ENCODE measurements around the gene CTNNA2.
"Not testable (repeated sequence)": the region's sequence is repeated elsewhere in the genome, so short reads cannot be mapped to it uniquely, and the experiment has no call there.

Gene CTNNA2

DNA sequence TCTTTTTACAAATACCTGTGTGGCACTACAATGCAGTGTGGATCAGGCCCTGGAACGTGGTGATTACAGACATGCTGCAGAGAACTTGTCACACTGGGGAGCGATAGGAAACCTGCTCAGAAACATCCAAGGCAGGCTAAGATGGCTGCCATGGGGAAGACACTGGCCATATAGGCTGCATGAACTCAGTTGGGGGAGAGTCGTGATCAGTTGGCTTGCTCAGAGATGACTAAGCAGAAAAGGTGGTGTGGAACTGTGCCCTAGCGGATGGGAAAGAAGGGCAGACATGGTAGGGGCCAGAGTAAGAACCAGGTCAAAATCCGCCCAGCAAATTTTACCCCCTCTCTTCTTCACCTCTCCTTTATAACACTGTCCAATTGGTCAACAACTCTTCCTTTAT, 483.9 kb downstream of the CTNNA2 start:
- no peak for DNase-seq

DNA sequence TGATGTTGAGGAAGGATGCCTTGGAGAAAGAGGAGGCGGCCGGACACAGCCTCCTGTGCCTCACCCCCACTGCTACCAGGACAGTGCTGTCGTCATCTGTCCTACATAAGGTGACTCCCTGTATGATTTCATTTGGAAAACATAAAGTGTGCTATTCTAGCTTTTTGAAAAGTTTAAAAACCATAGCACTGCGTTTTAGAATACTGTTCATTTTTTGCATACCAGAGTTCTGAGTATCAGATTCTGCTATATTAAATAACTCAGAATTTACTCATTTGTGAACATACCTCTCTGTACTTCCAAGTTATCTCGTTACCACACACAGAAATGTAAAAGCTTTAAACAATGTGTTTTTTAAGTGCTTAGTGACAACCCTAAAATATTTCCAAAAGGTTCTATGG, 488.9 kb downstream of the CTNNA2 start:
- no peak for DNase-seq

DNA sequence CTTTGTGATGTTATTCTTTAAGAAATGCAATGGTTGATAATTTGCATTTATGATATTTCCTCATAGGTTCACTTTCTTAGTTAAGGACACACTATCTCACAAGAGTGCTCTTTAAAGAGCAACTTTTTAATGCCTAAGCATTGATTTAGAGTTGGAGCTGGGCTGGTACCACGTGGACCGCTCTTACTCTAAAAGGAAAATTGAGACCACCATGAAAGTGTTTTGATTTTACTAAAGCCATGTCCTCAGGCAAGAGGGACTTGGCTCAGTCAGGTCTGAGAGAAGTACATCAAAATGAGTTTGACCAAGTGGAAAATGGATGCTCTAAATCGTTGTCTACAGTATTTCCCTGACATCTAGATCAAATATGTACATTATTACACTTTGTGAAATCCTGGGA, 489.3 kb downstream of the CTNNA2 start:
- DNase-seq = no peak

DNA sequence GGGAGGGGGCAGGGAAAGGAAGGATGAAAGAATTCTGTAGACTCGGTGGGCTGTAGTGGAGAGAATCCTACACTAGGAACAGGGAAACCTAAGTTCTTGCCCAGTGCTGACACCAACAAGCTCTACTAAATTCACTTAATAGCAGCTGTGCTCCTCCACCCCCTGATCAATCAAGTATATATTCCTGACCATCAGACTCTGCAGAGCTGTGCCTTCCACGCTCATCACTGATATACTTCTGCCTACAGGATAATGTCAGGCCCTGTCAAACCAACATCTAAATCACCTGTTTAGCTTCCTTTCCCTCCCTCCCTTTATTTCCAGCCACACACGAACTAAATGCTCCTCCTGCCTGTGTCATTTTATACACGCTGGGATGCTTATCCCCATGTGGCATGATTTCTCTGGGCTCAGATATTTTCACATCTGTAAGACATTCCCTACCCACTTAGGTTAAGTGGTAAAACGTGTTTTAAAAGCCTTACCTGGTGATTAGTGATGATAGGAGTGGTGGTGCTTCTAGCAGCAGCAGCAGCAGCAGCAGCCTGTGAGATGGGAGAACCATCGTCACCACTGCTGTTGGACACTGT, 489.8 kb downstream of the CTNNA2 start:
- DNase-seq = no peak

DNA sequence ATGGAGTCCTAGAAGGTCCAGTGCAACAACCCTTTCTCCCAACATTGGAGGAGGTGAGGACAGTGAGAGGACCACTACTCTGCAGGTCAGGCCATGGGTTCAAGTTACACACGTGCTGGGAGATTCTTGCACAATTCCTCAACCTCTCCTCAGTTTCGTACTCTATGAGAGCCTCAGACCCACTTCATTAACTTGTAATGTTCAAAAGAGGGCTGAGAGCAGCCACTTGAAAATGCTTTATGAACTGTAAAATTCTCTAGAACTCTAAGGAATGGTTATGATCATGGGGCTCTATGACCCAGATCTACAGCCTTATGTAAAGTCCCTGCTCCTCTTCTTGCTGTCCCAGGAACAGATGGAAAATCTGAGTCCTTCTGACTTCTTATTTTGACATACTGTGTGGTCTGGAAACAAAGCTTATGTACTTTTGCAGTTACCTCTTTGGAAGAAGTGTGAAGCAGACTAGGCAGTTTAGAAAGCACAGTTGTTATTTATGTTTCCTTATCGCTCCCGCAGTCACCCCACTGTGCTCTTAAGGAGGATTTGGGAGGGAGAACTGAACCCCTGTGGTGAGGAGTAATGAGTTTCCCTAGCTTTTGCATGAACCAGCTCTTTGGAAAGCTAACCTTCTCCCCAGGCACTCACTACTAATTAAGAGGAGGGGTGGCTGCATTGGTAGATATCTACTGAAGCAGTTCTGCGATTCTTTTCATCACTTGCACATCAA, 495.1 kb downstream of the CTNNA2 start:
- DNase-seq = no peak

DNA sequence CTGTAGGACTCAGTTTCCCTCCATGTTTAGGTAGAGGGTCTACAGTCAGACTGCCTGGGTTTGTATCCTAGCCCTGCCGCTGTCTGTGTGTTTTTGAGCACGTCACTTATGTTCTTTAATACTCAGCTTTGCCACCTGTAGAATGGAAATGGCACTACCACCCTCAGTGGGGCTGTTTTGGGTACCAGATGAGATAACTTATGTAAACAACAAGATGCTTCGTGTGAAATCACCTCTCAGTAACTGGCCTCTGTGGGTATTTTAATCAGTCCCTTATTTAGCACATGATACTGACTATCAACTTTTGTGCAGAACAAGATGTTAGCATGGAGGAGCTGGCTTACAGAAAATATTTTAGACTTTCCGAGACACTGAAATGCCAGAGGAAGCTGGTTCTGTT, 495.7 kb downstream of the CTNNA2 start:
- no peak for DNase-seq

DNA sequence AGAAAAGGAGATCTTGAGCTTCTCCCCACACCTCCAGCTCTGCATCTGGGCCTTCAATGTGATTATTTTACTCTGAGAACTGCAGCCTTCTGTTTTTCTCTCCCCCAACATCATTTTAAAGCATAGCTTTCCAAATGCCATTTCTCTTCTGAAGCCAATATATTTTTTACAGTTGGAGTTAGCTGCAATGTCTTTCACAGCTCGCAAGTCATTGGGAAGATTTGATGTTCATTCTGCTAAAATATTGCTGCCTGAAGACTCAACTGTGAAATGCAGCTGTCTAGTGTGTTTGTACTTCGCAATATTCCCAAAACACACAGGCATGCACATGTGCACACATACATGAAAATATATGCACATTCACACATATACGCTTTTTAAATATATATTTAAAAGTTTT, 496.4 kb downstream of the CTNNA2 start:
- DNase-seq = no peak

DNA sequence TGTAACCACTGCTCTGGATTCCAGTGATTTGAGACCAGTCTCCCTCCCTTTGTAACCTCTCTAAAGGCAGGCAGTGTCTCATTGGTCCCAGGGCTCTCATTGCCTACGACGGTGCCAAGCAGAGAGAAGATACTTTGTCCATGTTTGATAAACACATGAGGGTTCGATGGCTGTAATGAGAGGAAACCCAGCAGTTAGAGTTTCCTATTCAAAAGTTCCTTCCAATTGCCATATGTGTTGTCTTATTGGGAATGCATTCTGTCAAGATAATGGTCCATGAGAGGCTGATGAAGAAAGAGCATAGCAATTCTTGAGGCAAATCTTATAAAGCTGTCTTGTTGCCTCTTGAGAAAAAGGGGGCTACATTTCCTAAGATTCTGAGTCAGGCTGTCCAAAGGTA, 499.2 kb downstream of the CTNNA2 start:
- DNase-seq = no peak

DNA sequence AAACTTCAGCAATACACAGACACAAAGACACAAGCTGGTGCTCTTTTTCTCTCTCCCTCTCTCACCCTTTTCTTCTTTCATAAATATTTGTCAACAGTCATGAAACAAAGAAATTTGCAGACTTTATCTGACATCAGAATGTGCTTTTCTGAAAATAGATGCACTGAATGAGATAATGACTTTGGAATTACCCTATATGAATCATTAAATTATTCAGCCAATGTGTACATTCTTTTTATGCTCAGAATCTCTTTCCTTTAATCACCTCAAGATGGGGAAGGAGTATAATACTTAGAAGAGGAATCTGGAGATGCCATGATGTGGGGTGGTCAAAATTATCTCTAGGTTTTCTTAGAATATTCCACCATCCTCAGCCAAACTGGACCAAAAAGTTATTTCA, 501.8 kb downstream of the CTNNA2 start:
- DNase-seq = no peak

DNA sequence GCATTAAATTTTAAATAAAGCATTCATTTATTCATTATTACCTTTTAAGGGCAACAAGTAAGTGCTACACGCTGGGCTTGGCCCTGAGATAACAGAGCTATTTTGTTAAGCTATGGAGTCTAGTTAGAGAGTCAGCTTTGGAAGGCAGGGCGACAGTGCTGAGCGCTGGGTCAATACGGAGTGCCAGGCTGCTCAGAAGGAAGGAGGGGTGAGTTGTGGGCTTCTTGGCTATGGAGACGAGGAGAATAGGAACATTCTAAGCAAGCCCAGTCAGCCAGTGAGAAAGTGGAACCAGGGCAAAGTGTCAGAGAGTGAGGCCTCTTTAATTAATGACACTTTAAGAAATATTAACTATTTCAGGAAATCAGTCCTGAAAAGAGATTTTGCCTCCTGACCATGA, 503.3 kb downstream of the CTNNA2 start:
- DNase-seq = no peak

DNA sequence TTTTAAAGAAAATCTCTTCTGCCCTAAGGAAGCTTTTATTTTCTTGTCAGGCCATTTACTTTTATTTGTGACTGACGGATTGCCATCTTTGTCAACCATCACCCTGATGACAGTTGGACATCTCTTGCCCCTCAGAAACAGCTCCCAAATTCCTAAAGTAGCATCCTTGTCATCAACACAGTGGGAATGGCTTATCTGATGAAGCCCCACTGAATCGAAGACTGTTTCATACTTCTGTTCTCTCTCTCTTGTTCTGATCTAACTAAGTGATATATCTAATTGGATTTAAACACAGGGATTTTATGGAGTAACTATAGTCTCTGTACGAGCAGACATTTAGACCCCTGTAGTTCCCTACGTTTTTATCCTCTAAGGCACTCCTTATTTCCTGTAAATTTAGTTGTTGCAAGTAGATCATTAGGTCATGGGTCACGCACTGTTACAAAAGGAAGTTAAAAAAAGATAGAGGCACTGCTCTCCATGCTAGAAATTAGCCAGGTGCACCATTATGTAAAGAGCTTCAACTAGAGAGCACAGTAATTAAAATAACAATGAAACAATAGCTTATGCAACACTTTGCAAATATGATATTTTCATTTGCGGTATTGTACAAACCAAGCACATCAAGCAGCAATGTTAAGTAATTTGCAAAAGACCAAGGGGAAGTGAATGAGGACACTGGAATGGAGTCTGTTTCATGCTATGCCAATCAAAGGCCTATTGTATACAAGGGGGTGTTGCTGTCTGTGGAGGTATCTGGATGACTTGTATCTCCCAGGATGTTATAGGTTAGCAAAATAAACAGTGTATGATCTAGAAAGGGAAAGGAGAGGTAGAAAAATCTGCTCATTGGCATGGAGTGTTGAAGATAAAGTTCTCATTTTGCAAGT, 507.0 kb downstream of the CTNNA2 start:
- DNase-seq = no peak

DNA sequence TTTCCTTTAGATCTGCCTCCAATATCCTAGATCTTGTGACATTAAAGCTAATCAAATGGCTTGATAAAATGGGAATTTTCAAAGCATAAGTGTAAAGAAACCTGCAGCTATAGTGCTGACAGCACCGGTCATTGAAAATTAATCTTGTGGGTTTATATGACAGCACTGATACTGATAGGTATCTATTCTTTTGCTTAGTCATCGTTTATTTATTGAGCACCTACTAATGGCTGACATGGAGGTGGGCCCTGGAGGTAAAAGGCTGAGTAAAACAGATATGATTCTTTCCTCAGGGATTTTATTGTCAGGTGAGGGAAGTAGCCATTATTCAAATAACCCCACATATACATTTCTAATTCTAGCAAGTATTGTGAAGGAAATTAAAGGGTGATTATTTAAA, 509.2 kb downstream of the CTNNA2 start:
- no peak for DNase-seq

DNA sequence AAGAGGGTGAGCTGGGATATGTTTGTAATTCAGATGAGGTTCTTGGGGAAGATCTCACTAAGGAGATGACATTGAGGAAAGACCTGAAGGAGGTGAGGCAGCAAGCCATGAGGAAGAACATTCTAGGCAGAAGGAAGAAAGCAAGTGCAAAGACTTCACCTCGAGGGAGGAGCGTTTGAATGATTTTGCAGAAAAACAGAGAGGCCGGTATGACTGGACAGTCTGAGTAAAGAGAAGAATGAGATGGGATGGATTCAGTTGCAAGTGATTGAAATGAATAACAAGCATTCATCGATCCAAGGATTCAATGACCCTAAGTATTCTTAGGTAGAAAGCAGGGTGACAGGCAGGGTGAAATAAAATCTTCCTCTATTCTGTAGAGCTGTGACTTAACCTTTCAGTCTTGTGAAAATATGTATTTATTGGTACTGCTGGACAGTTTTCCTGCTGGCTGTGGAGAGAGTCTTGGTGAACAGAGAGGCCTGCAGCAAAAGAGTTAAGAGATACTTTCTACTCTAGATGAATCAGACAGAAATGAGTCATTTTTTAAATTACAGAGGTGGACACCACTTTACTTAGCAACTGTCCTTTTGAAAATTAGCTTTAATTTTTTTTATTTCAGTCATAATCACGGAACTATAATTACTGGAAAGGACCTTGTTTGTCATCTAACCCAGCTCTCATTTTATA, 513.3 kb downstream of the CTNNA2 start:
- DNase-seq = no peak

DNA sequence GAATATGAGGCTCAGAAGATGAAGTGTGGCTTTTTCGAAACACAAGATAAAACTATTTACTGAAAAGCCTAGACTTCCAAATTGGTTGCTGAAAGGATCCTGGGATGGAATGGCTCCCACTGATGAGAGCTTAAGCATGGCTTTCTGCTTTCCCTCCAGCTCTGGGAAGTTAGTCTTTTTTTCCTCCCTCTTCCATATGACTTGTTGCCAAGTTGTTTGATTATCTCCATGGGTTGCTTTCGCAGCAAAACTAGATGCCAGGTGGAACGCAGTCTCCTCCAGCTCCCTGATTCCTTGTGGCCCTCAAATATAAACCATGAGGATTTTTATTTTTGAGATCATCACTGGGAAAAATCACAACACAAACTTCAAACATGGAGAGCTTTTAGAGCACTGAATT, 515.2 kb downstream of the CTNNA2 start:
- no peak for DNase-seq

DNA sequence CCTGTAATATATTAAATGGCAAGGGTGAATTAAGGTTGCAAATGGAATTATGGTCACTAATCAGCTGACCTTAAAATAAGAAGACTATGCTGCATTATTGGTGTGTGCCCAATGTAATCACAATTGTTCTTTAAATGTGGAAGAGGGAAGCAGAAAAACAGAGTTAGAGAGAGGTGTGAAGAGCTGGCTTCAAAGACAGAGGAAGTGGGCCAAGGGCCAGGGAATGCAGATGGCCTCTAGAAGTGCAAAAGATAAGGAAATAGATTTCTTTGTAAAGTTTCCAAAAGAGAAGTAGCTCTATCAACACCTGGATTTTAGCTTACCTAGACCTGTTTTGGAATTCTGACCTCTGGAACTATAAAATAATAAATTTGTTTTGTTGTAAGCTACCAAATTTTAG, 515.7 kb downstream of the CTNNA2 start:
- peak; percentile 7 for DNase-seq

DNA sequence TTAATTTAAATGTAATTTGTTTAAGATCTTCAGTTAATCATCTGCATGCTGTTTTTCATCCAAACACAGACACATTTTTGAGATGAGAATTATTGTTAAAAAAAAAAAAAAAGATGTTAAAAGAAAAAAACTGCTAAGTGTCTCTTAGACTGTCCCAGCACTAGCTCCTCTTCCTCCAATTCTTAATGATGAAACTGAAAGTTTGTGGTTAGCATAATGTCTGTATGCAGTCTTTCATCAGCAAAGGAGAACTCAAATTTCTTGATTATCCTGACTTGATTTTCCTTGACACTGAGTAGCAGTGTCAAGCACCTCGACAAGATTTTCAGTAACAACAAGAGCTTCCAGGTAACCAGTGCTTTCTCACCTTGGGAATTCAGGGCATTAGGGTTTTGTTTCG, 517.3 kb downstream of the CTNNA2 start:
- DNase-seq = no peak

DNA sequence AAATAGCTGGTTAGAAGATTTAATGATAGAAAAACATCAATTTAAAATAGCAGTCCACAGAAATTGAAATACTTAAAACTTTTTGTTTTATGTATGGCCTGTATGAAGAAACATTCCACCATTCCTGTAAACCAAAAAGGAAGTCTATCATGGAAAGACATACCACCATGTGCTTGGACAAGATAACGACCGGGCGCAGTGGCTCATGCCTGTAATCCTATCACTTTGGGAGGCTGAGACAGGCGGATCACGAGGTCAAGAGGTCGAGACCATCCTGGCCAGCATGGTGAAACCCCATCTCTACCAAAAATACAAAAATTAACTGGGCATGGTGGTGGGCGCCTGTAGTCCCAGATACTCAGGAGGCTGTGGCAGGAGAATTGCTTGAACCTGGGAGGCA, 519.8 kb downstream of the CTNNA2 start:
- not testable (repeated sequence) for DNase-seq

DNA sequence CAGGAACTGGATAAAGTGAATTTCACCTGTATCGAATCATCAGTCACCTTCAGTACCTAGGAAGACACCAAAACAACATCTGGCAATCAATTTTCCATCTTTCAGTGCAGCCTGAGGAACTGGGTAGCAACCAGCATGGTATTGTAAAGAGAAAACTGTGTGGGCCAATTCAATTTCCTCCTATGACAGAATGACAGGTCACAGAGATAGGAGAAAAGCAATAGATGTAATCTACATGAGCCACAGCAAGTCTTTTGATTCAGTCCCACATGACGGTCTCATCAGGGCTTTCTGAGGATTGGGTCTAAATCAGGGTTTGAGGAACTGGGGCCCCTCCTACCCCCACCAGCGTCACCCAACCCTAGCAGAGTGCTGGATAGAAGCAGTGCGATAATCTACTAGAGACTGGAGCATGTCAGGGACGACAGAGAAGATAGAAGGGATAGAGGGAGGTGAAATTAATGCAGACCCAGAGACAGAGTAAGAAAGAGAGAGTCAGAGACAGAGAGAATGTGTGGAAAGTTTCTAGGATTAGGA, 523.0 kb downstream of the CTNNA2 start:
- no peak for DNase-seq

DNA sequence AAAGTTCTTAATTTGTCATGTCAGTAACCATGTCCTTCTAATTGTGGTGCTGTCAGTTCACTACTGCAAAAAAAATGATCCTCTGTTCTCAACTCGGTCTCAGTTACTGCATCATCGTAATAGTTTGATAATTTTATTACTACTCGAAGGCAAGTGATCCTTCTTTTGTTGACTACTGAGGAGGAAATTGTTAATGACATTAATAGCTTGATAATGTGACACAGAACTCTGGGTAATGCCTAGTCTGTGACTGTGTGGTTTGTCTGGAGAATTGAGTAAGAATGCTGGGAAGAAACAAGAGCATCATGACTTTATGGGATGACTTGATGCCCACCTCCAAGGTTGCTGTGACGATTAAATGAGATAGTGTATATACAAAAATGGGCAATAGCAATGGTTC, 524.5 kb downstream of the CTNNA2 start:
- no peak for DNase-seq

DNA sequence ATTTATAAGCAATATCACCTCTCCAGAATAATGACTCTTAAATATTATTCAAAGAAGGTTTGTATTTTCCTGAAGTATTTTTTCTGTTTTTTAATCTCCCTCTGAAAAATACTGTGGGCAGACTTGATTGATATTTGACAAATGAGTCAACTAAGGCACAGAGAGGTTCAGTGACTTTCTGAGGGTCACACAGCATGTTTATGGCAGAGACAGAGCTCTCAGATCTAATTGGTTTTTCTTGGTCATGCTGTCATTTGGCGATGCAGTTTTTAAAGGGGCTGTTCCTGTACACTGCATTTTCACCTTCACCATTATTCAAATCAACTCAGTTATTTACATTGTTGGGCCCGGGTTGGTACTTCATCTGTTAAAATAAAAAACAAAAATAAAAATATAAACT, 527.4 kb downstream of the CTNNA2 start:
- no peak for DNase-seq

DNA sequence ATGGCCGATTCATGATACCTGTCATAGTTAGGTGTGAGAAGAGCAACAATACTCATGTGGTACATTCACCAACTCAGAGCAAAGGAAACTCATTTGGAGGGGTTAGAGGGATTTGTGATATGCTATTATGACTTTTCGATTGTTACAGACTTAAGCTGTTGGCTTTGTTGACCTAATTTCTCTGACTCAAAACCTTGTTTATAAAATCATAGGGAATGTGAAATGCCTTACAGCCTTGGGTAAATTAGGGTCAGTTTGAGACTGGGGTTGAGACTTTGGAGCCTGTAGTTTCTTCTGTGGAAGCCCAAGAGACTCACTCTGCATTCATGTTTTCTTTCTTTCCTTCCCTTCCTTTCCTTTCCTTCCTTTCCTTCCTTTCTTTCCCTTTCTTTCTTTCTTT, 529.8 kb downstream of the CTNNA2 start:
- DNase-seq = no peak

DNA sequence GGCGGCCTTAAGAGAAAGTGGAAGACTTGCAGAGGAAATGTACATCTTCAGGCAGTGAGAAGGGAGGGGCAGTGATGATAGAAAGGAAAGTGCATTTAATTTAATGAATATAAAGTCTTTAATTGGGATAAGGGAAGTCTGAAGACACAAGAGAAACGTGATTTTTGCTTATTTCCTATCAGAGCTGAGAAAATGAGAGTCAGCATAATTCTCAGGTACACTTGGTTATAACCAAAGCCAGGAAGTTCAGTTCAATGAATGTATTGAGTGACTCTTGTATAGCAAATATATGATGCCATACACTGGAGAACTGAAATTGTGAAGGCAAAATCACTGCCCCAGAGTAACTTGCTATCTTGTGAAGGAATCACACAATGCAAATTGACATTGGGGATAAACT, 535.4 kb downstream of the CTNNA2 start:
- DNase-seq = no peak

DNA sequence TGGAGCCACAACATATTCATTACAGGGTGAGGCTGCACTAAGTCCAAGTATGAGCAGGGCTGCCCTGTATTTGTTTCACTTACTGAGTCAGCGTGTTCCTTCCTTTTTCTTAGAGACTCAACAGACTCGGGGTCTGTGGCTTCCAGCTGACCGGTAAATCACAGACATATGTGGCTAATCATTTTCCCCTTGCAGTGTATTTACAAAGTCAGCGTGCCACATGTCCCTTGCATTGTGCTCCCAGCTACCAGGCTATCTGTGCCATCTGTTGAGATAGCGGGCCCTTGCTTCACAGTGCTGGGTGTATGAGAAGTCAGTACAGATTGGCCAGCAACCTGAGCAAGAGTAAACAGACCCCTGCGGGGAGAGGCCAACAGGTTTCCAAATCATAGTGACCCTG, 537.4 kb downstream of the CTNNA2 start:
- peak; percentile 69 for DNase-seq
